Keratinocyte (primary cell): Measurements from ENCODE around the gene IL10RA. TPM values are rescaled to one million over a fixed set of nuclear protein-coding genes. Genes with fewer than 3 reads are reported as not detected.
A peak's percentile ranks its signal among the peaks of the same experiment; 100 is the strongest.

Experiments
- DNase-seq: peaks from one replicate; pipeline ENCODE4 v3.0.0-alpha.2; 2011; ENCODE audit warnings: low read depth, missing footprints, low spot score
- FAIRE-seq: peaks from 2 replicates; lab custom pipeline; 2011; peaks lifted over from hg19 to GRCh38; lab: Jason Lieb, UNC
- H2AFZ ChIP-seq: 2 replicates; pipeline ENCODE4 v1.6.0; 2012; ENCODE audit warnings: low read length, control low read depth, inconsistent platforms; ENCODE audit not compliant: control insufficient read depth
- H3K27ac ChIP-seq: 2 replicates; pipeline ENCODE4 v1.5.1; 2011; ENCODE audit warnings: low read length; ENCODE audit not compliant: control insufficient read depth, insufficient read depth
- H3K27me3 ChIP-seq: 3 replicates; pipeline ENCODE4 v1.6.0; 2011; ENCODE audit warnings: low read length; ENCODE audit not compliant: control insufficient read depth, insufficient read depth; ENCODE audit errors: extremely low read depth
- H3K36me3 ChIP-seq, 2 experiments: 2 replicates in 1 of 2; 3 replicates in 1 of 2; pipeline ENCODE4 v1.5.1; 2011; ENCODE audit warnings: low read length in 2 of 2, mild to moderate bottlenecking in 1 of 2; ENCODE audit not compliant: control insufficient read depth in 2 of 2, insufficient read depth in 2 of 2; ENCODE audit errors: extremely low read depth in 1 of 2
- H3K4me1 ChIP-seq: 3 replicates; pipeline ENCODE4 v1.5.1; 2011; ENCODE audit warnings: low read length; ENCODE audit not compliant: control insufficient read depth, insufficient read depth; ENCODE audit errors: extremely low read depth
- H3K4me2 ChIP-seq: 3 replicates; pipeline ENCODE4 v1.6.0; 2011; ENCODE audit warnings: low read depth, low read length; ENCODE audit not compliant: control insufficient read depth, insufficient read depth; ENCODE audit errors: extremely low read depth
- H3K4me3 ChIP-seq, 3 experiments: fragments of 200-600 bp in 1 of 3; sonication (generic) in 1 of 3; 2 replicates in 2 of 3; 3 replicates in 1 of 3; pipeline ENCODE4 v1.5.1; 2011 to 2016; ENCODE audit warnings: low read length in 3 of 3, mild to moderate bottlenecking in 3 of 3, control low read depth in 2 of 3, inconsistent platforms in 1 of 3, low read depth in 1 of 3, mixed read lengths in 1 of 3, mixed run types in 1 of 3, moderate library complexity in 1 of 3; ENCODE audit not compliant: control insufficient read depth in 2 of 3, insufficient read depth in 2 of 3; ENCODE audit errors: extremely low read depth in 1 of 3
- H3K79me2 ChIP-seq: 2 replicates; pipeline ENCODE4 v1.6.0; 2012; ENCODE audit warnings: low read length; ENCODE audit not compliant: control insufficient read depth, insufficient read depth
- H3K9ac ChIP-seq: 3 replicates; pipeline ENCODE4 v1.6.0; 2011; ENCODE audit warnings: low read length; ENCODE audit not compliant: control insufficient read depth, insufficient read depth; ENCODE audit errors: extremely low read depth
- H3K9me1 ChIP-seq: 3 replicates; pipeline ENCODE4 v1.6.0; 2011; ENCODE audit warnings: low read length; ENCODE audit not compliant: control insufficient read depth, insufficient read depth; ENCODE audit errors: extremely low read depth
- H3K9me3 ChIP-seq: 2 replicates; pipeline ENCODE4 v1.5.1; 2012; ENCODE audit warnings: low read depth, low read length; ENCODE audit not compliant: control insufficient read depth
- H4K20me1 ChIP-seq: 3 replicates; pipeline ENCODE4 v1.6.0; 2011; ENCODE audit warnings: low read length; ENCODE audit not compliant: control insufficient read depth, insufficient read depth; ENCODE audit errors: extremely low read depth
- CTCF ChIP-seq, 3 experiments: IDR thresholded peaks in 1 of 3; conservative IDR thresholded peaks in 1 of 3; optimal IDR thresholded peaks in 1 of 3; 2 replicates in 2 of 3; 3 replicates in 1 of 3; pipeline versions ENCODE3 to v1.5.1; 2011; ENCODE audit warnings: low read length in 3 of 3, mild to moderate bottlenecking in 3 of 3, moderate library complexity in 2 of 3, control low read depth in 1 of 3, inconsistent platforms in 1 of 3; ENCODE audit not compliant: insufficient read depth in 2 of 3; ENCODE audit errors: extremely low read depth in 1 of 3
- EZH2 ChIP-seq: IDR thresholded peaks from one replicate; pipeline ENCODE4 v1.6.1; 2012; ENCODE audit warnings: inconsistent platforms, mild to moderate bottlenecking, low read length, moderate library complexity
- dilution Hi-C: fragments of 300-500 bp; cut with MboI; formaldehyde crosslinking; loops from one replicate; pipeline ENCODE4 v1.7.0; 2020; ENCODE audit warnings: low sequenced_read_pairs; ENCODE audit not compliant: extremely low pct_ligation_motif_present
- polyA plus RNA-seq, 5 experiments: library from polyadenylated mRNA; depleted of rRNA in 3 of 5; stranded (reverse) in 3 of 5; stranded (forward) in 1 of 5; unstranded in 1 of 5; fragments of >200 nt; gene quantifications; 1 replicate in 1 of 5; 2 replicates in 3 of 5; 3 replicates in 1 of 5; pipeline versions ENCODE4 v1.2.1 to v1.2.3, GENCODE V29; 2011 to 2012; ENCODE audit warnings: missing spikeins in 2 of 5, low read depth in 1 of 5, low replicate concordance in 1 of 5

Gene IL10RA
- polyA plus RNA-seq, 1 donor (not counting 4 experiments of a cell fraction or from before 2014, with no cell fraction given) = 0.04 TPM

- H3K27me3 ChIP-seq = no peaks in the 10 kb centered on the region
- H3K27ac ChIP-seq = no peak overlapping the region
- H3K79me2 ChIP-seq = no peaks in the 10 kb centered on the region
- H4K20me1 ChIP-seq = no peaks in the 10 kb centered on the region
- H3K9ac ChIP-seq = no peak overlapping the region
- H3K4me3 ChIP-seq = no peak overlapping the region
- no peak for FAIRE-seq
- H3K4me2 ChIP-seq = no peak overlapping the region
- TF ChIP-seq CTCF (optimal IDR thresholded peaks at IDR 0.05 in 1 of 3, IDR thresholded peaks at IDR 0.05 in 1 of 3, conservative IDR thresholded peaks at IDR 0.05 in 1 of 3; ENCODE audit: extremely low read depth in 1 of 3, insufficient read depth in 2 of 3, low read length in 3 of 3) (no peak), EZH2 (no peak)
- no peak for DNase-seq
- H2AFZ ChIP-seq = no peak overlapping the region
- H3K9me3 ChIP-seq = no peaks in the 10 kb centered on the region
- H3K9me1 ChIP-seq = no peaks in the 10 kb centered on the region
- peaks cover 6% of the 10 kb centered on the region for H3K4me1 ChIP-seq
- dilution Hi-C loops = no loop called here
- H3K36me3 ChIP-seq = no peaks in the 10 kb centered on the region
Observed at GRCh38 chr11:117949062-117949461, 37.1 kb upstream of the IL10RA start.

- Histone ChIP-seq H4K20me1 (no peaks in the 10 kb centered on the region), H2AFZ (no peak overlapping the region), H3K27me3 (no peaks in the 10 kb centered on the region), H3K36me3 (no peaks in the 10 kb centered on the region), H3K4me2 (no peak overlapping the region), H3K9ac (no peak overlapping the region), H3K4me3 (no peak overlapping the region), H3K9me1 (no peaks in the 10 kb centered on the region), H3K4me1 (peaks cover 6% of the 10 kb centered on the region), H3K9me3 (no peaks in the 10 kb centered on the region), H3K27ac (no peak overlapping the region), H3K79me2 (no peaks in the 10 kb centered on the region)
- DNase-seq = no peak
- dilution Hi-C loops = no loop called here
- TF ChIP-seq CTCF (optimal IDR thresholded peaks at IDR 0.05 in 1 of 3, IDR thresholded peaks at IDR 0.05 in 1 of 3, conservative IDR thresholded peaks at IDR 0.05 in 1 of 3; ENCODE audit: extremely low read depth in 1 of 3, insufficient read depth in 2 of 3, low read length in 3 of 3) = peak in 2 of 3 experiments; percentile 18 to 53
- no peak for TF ChIP-seq EZH2
- FAIRE-seq = no peak
Observed at GRCh38 chr11:117950301-117950700, 35.9 kb upstream of the IL10RA start.
